ENCODE measurements around the gene KITLG. TPM values are rescaled to one million over a fixed set of nuclear protein-coding genes. Genes with fewer than 3 reads are reported as not detected.
"Not testable (repeated sequence)": the region's sequence is repeated elsewhere in the genome, so short reads cannot be mapped to it uniquely, and the experiment has no call there.

KITLG gene
- total RNA-seq, 1 donor from 2014 or later = 1.4 TPM

DNA sequence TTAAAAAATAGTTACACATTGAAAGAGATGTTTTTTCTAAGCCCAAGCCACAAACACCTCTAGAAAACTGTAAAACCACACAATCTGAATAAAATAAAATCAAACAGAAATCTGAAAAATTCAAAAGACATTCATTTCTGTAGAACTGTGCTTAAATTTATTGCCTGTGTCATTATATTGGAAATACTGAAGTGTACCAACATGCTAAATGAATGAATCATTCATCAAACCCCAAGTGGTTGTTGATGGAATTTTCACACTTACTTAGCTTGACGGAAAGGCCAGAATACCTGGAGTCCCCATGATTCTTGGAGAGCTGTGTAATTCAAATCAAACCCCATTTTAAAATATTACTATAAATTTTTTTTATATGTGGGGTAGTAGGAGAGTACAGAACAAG lies 2.7 kb downstream of the KITLG start:
- DNase-seq (ENCODE audit: low spot score) = no peak
- ATAC-seq = no peak

DNA sequence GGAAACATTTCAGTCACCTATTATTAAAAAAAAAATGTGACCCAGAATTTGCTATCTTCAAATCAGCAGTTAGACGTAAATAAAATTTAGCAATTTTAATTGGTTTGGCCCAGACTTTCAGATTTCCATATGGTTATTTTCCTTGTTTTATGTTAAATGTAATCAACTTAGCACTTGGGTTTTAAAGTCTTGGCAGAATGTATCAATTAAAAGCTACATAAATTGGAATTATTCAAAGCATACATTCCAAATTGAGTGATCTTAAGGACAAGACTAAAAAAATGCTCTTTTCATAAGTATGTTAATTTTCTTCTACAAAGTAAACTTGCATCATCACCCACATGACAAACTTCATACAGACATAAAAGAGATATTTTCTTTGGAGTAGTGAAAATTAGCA lies 3.4 kb downstream of the KITLG start:
- DNase-seq (ENCODE audit: low spot score) (no peak), ATAC-seq (no peak)

DNA sequence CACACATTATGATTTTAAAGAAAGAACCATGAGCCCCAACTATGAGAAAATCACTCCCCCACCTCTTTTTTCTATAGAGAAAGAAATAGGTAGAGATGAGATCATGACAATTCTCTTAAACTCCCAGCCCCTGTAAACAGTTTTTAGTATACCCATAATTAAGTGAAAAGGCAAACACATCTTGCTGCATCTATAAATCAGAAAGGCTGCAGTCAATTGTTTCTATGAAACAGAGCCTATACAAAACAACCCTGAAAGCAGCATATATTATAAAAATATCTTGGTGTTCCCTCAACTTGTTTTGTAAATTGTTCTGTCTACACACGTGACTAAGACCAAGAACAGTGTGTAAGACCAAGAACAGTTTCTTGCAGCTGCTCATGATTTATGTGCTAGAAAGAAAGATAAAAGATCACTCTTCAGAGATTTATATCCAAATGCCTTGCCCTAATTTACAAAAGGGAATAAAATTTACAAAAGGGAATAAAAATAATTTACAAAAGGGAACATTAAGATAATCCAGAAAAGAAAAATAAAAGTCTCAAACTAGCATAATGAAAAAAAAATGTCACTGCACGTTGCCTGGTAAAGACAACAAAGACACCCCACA lies 4.8 kb downstream of the KITLG start:
- DNase-seq (ENCODE audit: low spot score) = no peak
- ATAC-seq = no peak

DNA sequence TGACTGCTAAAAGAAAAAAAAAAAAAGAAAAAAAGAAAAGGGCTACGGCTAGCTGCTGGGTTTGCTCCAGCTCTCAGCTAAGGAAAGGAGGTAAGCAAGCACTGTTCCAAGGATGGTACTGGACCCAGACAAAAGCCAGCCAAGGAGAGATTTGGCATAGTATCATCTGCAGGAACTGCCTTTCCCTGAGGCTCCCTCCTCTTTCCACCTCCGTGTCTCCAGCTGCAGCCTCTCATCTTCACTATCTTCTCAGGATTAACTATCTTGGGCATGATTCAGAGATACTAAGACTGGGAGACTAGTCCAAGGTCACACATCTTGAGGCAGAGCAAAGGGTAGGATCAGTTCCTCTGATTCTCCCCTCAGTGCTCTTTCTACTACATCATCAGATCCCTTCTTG lies 6.0 kb downstream of the KITLG start:
- no peak for DNase-seq (ENCODE audit: low spot score)
- ATAC-seq = no peak

DNA sequence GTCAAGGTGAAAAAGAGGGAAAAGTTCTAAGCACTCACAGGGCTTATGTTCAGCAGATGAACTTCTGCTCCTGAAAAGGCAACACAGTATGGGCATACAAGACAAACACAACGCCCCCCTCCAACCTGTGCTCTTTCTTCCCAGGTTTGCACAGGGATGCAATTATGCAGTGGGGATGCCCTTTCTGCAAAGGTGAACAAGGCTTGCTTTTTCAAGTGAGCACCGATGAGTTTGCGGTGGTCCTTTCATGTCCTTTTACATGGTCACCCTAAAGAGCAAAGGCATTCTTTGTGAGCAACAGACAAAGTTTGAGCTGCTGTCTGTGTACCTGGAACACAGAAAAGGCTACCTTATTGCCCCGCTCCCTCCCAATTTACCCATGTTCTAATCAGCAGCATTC lies 6.7 kb downstream of the KITLG start:
- no peak for ATAC-seq
- no peak for DNase-seq (ENCODE audit: low spot score)

DNA sequence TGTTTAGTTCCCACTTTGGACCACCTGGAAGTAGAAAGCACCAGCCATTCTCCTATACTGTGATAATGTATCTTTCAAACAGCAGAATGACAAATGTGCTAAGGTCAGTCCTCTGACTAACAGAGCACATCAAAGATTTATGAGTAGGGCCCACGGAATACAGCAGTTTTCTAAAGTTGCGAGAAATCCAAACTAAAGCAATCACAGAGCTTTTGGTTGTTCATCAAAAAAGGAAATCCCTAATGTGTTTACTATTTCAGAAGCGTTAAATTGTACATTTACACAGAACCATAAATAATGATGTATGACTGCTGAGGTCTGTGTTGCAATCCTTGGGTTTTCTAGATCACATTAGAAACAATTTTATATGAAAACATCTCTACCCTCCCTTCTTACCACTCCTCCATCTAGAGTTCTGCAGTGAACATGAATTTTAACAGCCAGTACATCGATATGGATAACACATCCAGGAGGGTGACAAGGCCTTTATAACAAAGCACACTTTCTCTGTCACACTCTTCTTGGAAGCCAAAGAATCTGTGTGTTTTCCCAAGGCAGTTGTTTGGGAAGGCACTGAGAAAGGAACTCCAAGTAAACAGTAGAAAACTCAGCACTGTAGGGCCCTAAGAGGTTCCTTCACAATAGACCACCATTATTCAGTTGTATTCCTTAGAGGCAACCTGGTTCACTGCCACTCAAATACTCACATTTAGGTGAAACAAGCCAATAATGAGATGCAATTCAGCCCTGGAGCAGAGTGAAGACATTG lies 7.3 kb downstream of the KITLG start:
- ATAC-seq = no peak
- DNase-seq (ENCODE audit: low spot score) = no peak

DNA sequence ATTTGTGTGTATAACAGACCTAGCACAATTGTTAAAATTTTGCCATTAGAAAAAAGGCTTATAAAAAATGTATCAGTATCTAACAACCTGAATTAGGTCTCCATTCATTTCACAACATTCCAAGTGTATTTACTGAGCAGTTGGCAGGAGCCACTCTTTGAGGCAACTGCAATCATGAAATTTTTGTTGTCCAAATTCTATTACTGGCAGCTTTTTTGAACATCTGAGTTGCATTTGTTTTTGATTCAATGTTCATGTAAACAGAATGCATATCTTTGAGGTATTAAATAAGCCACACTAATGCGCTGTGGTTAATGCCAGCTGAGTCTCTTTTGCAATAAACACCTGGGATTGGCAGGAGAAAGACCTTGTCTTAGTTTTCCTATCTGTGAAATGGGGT lies 8.7 kb downstream of the KITLG start:
- DNase-seq (ENCODE audit: low spot score) (no peak), ATAC-seq (peak; percentile 71)

DNA sequence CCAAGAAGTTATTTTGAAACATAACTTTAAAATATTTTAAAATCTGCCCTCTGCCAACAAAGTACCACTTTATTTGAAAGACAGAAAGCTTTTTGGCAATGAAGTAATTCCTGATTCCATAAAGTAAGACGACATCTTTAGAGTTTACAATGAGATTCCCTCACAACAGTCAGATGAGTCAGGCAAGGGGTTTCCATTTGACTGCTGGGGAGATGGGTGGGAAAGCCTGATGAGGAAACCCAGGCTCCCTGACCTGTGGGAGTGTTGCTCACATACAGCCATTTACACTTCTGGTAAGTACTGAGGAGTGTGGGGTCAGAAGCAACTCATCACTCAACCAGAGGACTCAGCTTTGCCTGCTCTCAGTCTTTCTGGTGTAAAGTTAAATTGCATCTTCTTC lies 10.2 kb downstream of the KITLG start:
- DNase-seq (ENCODE audit: low spot score) (no peak), ATAC-seq (no peak)

DNA sequence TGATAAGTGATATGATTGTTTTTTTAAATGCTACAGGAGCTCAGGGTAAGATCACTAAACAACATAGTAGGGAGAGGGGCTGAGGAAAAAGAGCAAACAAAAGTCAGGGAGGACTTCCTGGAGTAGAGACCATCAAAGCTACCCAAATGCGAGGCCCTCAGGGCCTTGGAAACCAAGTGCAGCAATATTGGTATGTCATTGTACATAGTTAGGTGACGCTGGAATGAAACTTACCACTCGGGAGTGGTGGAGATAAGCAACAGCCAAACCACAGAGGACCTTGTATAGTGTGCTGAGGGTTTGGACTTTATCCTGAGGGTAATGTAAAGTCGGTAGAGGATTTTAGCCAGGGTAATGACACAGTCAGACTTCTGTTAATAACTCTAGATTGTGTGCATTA lies 13.8 kb downstream of the KITLG start:
- ATAC-seq = no peak
- no peak for DNase-seq (ENCODE audit: low spot score)

DNA sequence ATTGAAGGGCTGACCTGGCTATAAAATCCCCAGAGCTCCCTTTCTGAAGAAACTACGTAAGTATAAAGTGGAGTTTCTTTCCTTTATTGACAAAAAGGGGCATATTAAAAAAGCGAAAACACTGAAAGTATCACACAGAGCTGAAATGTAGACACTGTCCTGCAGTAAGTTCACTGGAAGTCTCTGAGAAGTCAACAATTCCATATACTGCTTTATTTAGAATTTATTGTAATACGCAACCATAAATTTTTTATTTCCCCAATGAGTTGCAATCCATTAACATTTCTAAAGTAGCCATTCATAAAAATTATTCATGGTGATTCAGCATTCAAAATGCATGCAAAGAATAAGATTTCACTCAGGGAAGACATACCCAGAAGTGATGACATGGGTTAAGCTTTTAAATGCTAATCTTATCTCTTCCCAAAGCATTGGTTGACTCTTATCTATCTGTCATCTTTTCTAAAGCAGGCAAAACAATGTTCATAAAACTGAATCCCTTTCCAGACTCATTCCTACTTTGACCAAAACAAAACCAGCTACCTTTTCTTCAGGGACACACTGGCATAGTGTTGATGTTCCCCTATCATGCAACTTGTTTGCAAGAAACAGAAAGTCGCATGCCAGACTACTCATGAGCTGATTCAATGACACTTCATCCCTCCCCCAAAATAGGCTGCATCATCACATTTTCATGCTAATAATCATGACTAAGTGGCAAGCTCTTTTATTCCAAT lies 17.3 kb downstream of the KITLG start:
- ATAC-seq (no peak), DNase-seq (ENCODE audit: low spot score) (no peak)

DNA sequence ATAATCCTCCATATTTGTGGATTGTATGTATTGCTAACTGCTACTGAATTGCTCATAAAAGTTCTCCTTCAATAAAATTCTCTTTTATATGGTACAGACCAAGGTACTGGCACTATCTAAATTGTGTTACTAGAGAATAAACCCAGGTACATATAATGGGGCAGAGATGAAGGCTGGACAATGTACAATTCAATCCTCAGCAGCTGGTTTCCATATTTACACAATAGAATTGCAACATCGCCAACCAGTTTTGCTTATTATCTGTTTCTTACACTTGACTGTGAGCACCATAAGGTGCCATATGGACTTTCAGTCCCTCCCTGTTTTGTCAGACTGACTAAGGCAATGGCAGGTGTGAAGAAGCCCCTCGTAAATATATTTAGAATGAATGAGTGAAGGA lies 18.1 kb downstream of the KITLG start:
- DNase-seq (ENCODE audit: low spot score) (no peak), ATAC-seq (no peak)

DNA sequence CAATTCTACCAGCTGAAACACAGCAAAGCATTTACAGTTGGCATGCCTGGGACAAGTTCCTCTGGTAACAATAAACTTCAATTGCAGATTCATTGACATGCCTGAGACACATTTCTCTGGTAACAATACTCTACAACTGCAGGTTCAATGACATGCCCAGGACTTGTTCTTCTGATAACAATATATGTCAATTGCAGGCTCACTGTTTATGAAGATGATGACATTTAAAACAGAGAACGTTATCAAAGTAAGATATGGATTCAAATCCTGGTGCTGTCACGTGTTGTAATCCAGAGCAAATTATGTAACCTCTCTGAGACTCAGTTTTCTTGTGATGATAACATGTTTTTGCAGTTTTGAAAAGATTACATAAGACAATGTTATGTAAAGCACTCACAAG lies 20.5 kb downstream of the KITLG start:
- DNase-seq (ENCODE audit: low spot score) (no peak), ATAC-seq (no peak)

DNA sequence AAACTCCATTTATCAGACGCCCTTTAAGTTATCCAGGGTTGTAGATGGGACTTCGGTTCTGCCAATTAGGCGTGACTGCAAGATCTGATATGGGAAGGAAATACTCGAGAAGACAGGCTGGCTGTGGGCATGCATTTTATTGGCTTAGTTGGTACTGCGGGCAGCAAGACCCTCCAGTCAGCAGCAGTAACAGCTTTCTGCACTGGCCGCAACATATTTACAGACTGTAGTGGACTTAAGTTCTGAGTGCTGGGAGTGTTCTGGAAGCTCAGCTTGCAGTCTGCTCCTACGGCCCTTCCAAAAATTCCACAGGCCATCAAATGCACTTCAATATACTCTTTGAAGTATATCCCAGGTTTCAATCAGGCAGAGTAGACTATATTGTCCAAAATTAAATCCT lies 21.1 kb downstream of the KITLG start:
- no peak for ATAC-seq
- DNase-seq (ENCODE audit: low spot score) = no peak

DNA sequence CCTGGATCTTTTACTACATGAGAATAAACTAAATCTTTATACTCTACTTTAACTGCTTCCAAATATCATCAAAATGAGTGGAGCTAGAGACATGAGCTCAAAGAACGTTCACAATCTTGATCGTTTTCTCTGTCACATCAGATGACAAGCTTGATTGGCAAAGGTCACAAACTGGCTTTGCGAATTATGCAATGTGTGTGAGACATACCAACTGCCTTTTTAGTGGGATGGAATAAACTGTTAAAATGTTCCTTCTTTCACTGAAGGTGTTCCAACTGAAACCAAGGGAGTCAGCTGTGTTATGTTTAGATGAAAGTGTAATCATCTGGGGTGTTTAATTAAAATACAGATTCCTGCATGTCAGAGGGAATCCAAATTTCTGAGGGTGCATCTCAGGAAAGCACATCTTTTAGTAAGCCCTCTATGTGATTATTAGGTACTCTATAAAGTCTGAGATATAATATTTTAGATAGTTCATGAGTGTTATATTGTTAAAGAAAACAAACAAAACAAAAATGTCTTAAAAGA lies 21.9 kb downstream of the KITLG start:
- no peak for DNase-seq (ENCODE audit: low spot score)
- ATAC-seq = no peak

DNA sequence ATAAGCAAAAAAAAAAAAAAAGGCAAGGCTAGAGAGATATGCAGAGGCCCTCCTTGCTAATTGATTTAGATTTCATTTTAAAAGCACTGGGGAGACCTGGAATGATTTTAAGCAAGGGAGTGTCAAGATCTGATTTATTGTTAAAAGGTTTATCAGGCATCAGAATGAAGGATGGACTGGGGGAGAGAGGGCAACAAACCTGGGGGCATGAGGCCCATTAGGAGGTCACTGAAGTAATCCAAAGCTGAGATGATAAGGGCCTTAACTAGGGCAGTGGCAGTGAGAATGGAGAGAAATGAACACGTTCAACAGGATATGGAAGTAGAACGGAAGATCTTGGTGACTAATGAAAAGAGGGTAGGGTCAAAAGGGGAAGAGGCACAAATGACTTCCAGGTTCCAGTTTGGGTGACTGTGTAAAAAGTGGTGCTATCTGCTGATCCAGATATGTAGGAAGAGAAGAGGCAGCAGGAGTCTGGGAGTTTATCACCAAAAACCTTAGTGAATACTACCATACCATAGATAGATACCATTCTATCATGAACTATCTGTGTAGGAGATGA lies 24.0 kb downstream of the KITLG start:
- no peak for DNase-seq (ENCODE audit: low spot score)
- no peak for ATAC-seq

DNA sequence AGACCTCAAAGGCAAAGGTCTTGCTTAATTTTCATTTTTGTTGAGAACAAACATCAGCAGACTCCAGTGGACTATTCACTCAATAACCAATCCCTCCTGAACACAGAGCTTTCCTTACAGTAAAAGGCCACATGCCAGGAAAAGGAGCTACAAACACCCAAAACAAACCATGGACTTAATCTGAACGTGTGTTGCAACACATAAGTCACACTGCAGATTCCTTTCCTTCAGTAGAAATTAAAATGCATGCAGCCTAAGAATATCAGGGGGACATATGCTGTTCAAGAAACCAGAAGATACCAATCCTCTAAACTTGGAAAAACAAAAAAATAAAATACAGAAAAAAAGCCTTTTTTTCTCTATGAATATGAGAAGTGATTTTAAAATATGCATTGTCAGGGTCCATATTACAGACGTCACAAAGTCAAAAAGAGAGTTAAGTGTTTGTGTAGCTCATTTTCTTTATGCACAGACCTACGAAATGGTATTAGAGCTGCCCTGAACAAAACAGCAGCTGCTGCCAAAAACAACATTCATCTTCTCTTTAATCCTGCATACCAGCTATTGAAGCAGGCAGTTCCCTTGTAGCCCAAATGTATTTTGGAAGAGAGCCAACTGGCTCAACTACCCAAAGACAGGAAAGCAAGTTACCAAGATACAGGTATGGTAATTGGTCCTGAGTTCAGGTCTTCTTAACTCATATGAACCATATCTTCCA lies 26.2 kb downstream of the KITLG start:
- no peak for DNase-seq (ENCODE audit: low spot score)

DNA sequence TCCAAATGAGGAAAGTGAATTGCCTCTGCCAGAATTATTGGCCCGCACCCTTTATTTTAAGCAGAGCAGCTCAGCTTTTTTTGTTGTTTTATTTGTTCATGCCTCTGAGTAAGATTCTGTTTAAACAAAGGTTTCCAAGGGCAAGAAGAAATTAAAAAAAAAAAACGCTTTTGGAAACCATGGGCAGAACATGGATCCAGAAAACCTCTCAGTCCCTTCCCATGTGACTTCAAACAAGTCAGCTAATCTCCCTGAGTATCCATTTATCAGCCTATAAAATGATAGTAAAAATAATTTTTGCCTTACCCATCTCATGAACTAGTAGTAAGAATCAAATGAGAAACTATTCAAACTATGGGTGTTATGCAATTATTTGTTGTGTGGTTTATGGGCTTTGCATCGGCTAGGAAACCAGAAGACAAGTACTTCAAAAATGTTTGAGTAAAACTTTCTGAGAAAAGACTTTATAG lies 27.6 kb downstream of the KITLG start:
- DNase-seq (ENCODE audit: low spot score) (no peak), ATAC-seq (peak; percentile 33)

More for the DNA sequence above, 26.2 kb downstream of the KITLG start:
- ATAC-seq = peak; percentile 60

DNA sequence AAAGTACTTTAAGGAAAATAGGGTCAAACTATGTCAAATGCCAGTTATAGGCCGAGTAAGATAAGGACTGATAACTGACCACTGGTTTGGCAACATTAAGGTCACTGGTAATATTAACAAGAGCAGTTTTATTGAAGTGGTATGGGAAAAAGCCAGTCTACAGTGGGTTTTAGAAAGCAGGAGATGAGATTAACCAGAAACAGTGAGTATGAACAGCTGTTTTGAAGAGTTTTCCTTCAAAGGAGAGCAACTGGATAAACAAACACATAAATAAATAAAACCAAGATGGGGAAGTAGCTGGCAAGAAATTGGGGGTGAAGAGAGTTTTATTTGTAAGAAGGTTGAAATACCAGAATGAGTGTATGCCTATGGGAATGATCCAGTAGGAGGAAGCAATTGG lies 30.3 kb downstream of the KITLG start:
- ATAC-seq (no peak), DNase-seq (ENCODE audit: low spot score) (no peak)

DNA sequence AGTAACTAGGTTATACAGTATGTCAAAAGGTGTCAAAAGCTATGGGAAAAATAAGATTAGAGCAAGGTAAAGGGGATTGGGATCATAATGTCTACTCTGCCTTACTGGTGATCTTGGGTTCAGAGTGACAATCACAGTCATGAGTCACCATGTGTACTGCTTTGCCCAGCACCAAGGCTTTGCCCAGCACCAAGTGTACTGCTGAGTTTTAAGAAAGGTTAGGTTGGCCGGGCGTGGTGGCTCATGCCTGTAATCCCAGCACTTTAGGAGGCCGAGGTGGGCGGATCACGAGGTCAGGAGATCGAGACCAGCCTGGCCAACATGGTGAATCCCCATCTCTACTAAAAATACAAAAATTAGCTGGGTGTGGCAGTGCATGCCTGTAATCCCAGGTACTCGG lies 32.3 kb downstream of the KITLG start:
- ATAC-seq; DNase-seq (ENCODE audit: low spot score): not testable (repeated sequence)

DNA sequence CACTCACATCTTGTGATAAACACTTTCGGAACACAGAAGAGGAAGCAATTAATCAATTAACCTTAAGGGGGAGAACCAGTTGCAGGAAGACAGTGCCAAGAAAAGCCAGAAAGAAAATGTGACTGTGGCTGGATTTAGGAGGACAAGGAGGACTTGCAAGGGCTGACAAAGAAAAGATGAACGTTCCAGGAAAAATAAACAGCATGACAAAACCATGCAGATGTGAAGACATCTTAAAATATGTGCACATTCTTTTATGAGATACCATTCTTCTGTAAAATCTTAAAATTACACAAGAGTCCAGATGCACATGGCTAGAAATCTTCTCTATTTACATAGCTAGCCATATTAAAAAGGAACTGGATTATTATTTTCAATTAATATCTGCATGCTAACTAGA lies 33.4 kb downstream of the KITLG start:
- ATAC-seq (no peak), DNase-seq (ENCODE audit: low spot score) (no peak)

DNA sequence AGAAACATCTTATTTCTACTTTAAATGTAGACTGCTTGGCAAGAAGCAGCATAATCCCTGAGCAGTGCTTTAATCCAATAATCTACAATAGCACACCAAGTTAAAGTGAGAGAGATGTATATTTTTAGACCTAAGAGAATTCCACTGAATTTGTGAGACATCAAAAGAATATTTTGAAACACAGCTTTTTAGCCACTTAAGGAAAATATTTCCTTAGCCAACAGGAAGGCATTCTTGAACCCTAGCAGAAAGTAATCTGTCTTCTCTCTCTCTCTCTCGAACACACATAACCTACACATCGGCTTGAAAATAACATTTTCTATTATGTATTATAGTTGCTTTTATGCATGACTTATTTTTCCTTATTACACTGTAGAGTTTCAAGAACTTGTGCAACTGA lies 34.0 kb downstream of the KITLG start:
- DNase-seq (ENCODE audit: low spot score) (no peak), ATAC-seq (no peak)

Data from left lobe of liver (tissue), 2 donors.